Caco-2 (cell line): Measurements from ENCODE around the gene MRPL58. TPM values are rescaled to one million over a fixed set of nuclear protein-coding genes. Genes with fewer than 3 reads are reported as not detected.

Source experiments
- BruUV-seq: library from RNA; stranded (reverse); fragments of 400-500 nt; replicated peaks from 2 replicates; lab custom pipeline; 2021; lab: Mats Ljungman, UMichigan
- CTCF ChIA-PET: fragments of 300-600 bp; sonication (Branson Sonifier 250); formaldehyde crosslinking; loops from one replicate; lab custom pipeline; 2022; ENCODE audit warnings: antibody characterized with exemption; lab: Charles Lee
- POLR2A ChIA-PET: fragments of 300-600 bp; sonication (Branson Sonifier 250); formaldehyde crosslinking; loops from one replicate; lab custom pipeline; 2022; ENCODE audit warnings: antibody characterized with exemption; lab: Charles Lee
- DNase-seq, 2 experiments: peaks; one replicate each; pipeline versions ENCODE4 v3.0.0 to v3.0.0-alpha.2; 2020 to 2022
- H3K27me3 ChIP-seq: replicated peaks from 2 replicates; pipeline ENCODE4 v1.6.0; 2011; ENCODE audit warnings: low read length; ENCODE audit not compliant: control insufficient read depth, insufficient read depth
- H3K36me3 ChIP-seq: 2 replicates; pipeline ENCODE4 v1.5.1; 2011; ENCODE audit warnings: low read length; ENCODE audit not compliant: control insufficient read depth, insufficient read depth
- H3K4me1 ChIP-seq: fragments of 250-450 bp; sonication (Bioruptor Pico); 2 replicates; pipeline ENCODE4 v1.5.1; 2020; ENCODE audit warnings: mild to moderate bottlenecking
- H3K4me3 ChIP-seq: 2 replicates; pipeline ENCODE4 v1.5.1; 2011; ENCODE audit warnings: low read depth, mild to moderate bottlenecking, control low read depth, low read length
- H3K9me3 ChIP-seq: fragments of 250-450 bp; sonication (Bioruptor Pico); 2 replicates; pipeline ENCODE4 v1.5.1; 2020; ENCODE audit warnings: mild to moderate bottlenecking, moderate library complexity
- H3K27ac Mint-ChIP-seq: one replicate; pipeline ENCODE4 v1.8.0; 2022; ENCODE audit warnings: mixed read lengths; ENCODE audit not compliant: unreplicated experiment
- H3K27me3 Mint-ChIP-seq: one replicate; pipeline ENCODE4 v1.8.0; 2022; ENCODE audit warnings: mixed read lengths; ENCODE audit not compliant: insufficient read depth, unreplicated experiment
- H3K36me3 Mint-ChIP-seq: one replicate; pipeline ENCODE4 v1.8.0; 2022; ENCODE audit warnings: mild to moderate bottlenecking, mixed read lengths; ENCODE audit not compliant: insufficient read depth, unreplicated experiment
- H3K4me1 Mint-ChIP-seq: one replicate; pipeline ENCODE4 v1.8.0; 2022; ENCODE audit warnings: low read depth, mixed read lengths; ENCODE audit not compliant: unreplicated experiment
- H3K4me3 Mint-ChIP-seq: one replicate; pipeline ENCODE4 v1.8.0; 2022; ENCODE audit warnings: mild to moderate bottlenecking, moderate library complexity, mixed read lengths; ENCODE audit not compliant: unreplicated experiment
- H3K9me3 Mint-ChIP-seq: one replicate; pipeline ENCODE4 v1.8.0; 2022; ENCODE audit warnings: mixed read lengths; ENCODE audit not compliant: unreplicated experiment
- CTCF ChIP-seq, 2 experiments: fragments of 200-600 bp in 1 of 2; IDR thresholded peaks; 1 replicate in 1 of 2; 2 replicates in 1 of 2; pipeline versions ENCODE4 v1.5.1 to v1.8.0; 2011 to 2022; ENCODE audit warnings: antibody characterized with exemption in 1 of 2, control low read depth in 1 of 2, inconsistent platforms in 1 of 2, low read depth in 1 of 2, low read length in 1 of 2, mild to moderate bottlenecking in 1 of 2, moderate library complexity in 1 of 2; ENCODE audit not compliant: insufficient read depth in 1 of 2, severe bottlenecking in 1 of 2, unreplicated experiment in 1 of 2
- intact Hi-C: fragments of 100-400 bp; cut with micrococcal nuclease; formaldehyde crosslinking; loops from one replicate; pipeline ENCODE4 v1.10.0; 2022; ENCODE audit not compliant: unreplicated experiment
- total RNA-seq: library from RNA; stranded (reverse); gene quantifications from 2 replicates; pipeline ENCODE4 v1.2.3, GENCODE V29; 2022

MRPL58 gene
- total RNA-seq, 1 experiment from 2014 or later: 61.0 TPM

GRCh38 chr17:75036643-75037268 is 24.3 kb downstream of the MRPL58 start:
- ChIA-PET CTCF (interaction anchor here (2.0 kb wide), 1 partner anchor 25 kb away, joined by 21 read pairs; the partner anchor contains the start of gene MRPL58), POLR2A (interaction anchor here (0.7 kb wide), 1 partner anchor 137 kb away, joined by 4 read pairs; no protein-coding TSS in a partner anchor)
- H3K27ac Mint-ChIP-seq: peak overlapping the region; percentile 98
- H3K27me3 Mint-ChIP-seq: peaks cover 4% of the 10 kb centered on the region
- DNase-seq: no peak
- H3K9me3 ChIP-seq: no peaks in the 10 kb centered on the region
- no peak overlapping the region for H3K4me3 ChIP-seq
- H3K27me3 ChIP-seq: no peaks in the 10 kb centered on the region
- BruUV-seq: no TSS peak
- no peaks in the 10 kb centered on the region for H3K4me1 ChIP-seq
- H3K4me1 Mint-ChIP-seq: peaks cover 30% of the 10 kb centered on the region
- H3K36me3 ChIP-seq: no peaks in the 10 kb centered on the region; the same call in 1 of the 2 replicates
- intact Hi-C loops: no loop called here
- no peaks in the 10 kb centered on the region for H3K9me3 Mint-ChIP-seq
- H3K4me3 Mint-ChIP-seq: peak overlapping the region; percentile 94
- H3K36me3 Mint-ChIP-seq: peaks cover 70% of the 10 kb centered on the region
- TF ChIP-seq CTCF (IDR thresholded peaks at IDR 0.05; ENCODE audit: insufficient read depth in 1 of 2, low read depth in 1 of 2, low read length in 1 of 2, severe bottlenecking in 1 of 2, unreplicated experiment in 1 of 2): no peak

- CTCF ChIA-PET: no interaction called here
- intact Hi-C loops: no loop called here
Observed at GRCh38 chr17:75039238-75039637, 26.8 kb downstream of the MRPL58 start.

More at GRCh38 chr17:75039238-75039637, 26.8 kb downstream of the MRPL58 start:
- no peaks in the 10 kb centered on the region for H3K27me3 ChIP-seq
- H3K9me3 ChIP-seq: no peaks in the 10 kb centered on the region
- DNase-seq: no peak
- H3K4me1 ChIP-seq: no peaks in the 10 kb centered on the region
- H3K4me3 Mint-ChIP-seq: no peak overlapping the region
- no peak for TF ChIP-seq CTCF (IDR thresholded peaks at IDR 0.05; ENCODE audit: insufficient read depth in 1 of 2, low read depth in 1 of 2, low read length in 1 of 2, severe bottlenecking in 1 of 2, unreplicated experiment in 1 of 2)
- H3K4me3 ChIP-seq: no peak overlapping the region
- BruUV-seq: no TSS peak
- H3K27ac Mint-ChIP-seq: no peak overlapping the region
- peaks cover 20% of the 10 kb centered on the region for H3K4me1 Mint-ChIP-seq
- POLR2A ChIA-PET: interaction anchor here (0.6 kb wide), 1 partner anchor 57 kb away, joined by 3 read pairs; no protein-coding TSS in a partner anchor
- H3K9me3 Mint-ChIP-seq: no peaks in the 10 kb centered on the region
- peaks cover 58% of the 10 kb centered on the region for H3K36me3 Mint-ChIP-seq
- no peaks in the 10 kb centered on the region; the same call in 1 of the 2 replicates for H3K36me3 ChIP-seq
- H3K27me3 Mint-ChIP-seq: peaks cover 3% of the 10 kb centered on the region
